ENCODE results near the gene GGCX. TPM values are rescaled to one million over a fixed set of nuclear protein-coding genes. Genes with fewer than 3 reads are reported as not detected.
A peak's percentile ranks its signal among the peaks of the same experiment; 100 is the strongest.
"Not testable (repeated sequence)": the region's sequence is repeated elsewhere in the genome, so short reads cannot be mapped to it uniquely, and the experiment has no call there.

The GGCX gene
- polyA plus RNA-seq, 1 donor = 22.6 TPM

DNA sequence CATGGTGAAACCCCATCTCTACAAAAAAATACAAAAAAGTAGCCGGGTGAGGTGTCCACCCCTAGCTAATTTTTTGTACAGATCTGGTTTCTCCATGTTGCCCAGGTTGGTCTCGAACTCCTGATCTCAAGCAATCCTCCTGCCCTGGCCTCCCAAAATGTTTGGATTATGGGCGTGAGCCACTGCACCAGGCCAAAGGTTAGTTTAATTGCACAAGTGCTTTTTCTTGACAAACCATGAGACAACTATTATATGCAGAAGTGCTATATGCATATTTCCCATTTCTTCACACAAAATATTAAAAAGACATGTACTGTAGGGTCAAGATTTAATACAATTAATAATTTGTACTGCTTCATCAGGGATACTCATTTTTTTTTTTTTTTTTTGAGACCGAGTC lies 5.0 kb upstream of the GGCX start:
- no peak for DNase-seq

DNA sequence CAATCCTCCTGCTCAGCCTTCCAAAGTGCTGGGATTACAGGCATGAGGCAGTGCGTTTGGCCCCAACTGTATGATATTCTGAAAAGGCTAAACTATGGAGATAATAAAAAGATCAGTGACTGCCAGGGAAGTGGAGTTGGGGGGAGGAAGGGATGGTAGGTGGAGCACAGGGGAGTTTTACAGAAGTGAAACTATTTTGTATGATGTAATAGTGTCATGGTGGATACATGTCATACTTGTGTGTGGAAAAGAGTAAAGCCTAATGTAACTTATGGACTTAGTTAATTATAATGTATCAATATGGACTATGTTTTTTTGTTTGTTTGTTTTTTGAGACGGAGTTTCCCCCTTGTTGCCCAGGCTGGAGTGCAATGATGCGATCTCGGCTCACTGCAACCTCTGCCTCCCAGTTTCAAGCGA lies 2.9 kb upstream of the GGCX start:
- no peak for DNase-seq

DNA sequence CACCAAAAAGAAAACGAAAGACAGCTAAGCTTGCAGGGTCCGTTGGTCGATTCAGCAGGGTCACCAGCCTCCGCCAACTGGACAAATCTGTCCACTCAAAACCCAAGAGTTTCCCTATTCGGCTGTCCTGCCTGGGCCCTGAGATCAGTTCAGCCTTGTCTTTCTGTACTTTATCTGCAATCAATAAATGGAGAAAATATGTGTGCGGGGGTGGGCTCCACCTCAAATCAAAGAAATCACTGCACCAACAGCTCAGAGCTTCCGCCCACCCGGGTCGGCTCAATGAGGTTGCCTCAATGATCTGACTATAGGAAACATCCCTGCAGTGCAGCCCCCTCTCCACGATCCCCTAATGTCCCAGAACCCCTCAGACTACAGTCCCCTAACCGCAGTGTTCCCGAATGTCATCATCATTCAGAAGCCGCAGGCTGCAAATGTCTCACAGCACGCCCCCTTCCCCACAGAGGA lies 447 bp downstream of the GGCX start:
- DNase-seq = no peak

DNA sequence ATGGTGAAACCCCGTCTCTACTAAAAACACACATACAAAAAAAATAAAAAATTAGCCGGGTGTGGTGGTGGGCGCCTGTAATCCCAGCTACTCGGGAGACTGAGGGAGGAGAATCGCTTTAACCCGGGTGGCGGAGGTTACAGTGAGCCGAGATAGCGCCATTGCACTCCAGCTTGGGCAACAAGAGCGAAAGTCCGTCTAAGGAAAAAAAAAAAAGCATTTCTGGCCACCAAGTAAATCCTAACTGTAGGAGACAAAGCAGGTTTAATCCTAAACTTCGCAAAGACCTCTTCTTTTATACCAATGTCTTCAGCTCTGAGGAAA lies 928 bp downstream of the GGCX start:
- DNase-seq = not testable (repeated sequence)

DNA sequence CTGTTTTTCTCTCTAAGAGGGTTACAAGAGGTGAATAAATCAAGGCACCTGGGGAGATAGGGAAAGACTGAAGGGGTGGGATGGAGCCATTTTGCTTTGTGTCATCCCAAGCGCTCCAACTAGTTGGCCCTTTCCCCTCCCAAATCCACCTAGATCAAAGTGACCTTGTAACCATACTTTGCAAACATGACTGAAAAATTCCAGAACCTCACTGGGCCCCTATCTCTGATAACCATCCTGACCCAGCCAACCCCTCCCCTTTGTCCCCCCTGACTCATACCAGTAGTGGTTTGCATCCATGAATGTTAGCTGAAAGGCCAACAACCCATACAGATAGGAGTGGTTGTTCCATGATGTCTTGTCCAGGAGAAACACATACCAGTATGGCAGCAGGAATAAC lies 3.1 kb downstream of the GGCX start:
- DNase-seq = no peak

DNA sequence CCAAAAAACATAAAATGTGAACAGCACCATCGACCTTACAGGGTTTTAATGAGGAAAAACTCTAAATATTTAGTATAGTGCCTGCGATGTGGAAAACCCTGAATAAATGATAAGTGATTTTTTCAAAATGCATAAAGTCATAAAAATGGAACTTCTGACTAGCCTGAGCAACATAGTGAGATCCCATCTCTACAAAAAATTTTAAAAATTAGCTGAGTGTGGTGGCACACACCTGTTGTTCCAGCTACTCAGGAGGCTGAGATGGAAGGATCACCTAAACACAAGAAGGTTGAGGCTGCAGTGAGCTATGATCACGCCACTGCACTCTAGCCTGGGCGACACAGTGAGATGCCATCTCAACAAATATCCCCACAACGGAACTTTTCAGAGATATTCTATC lies 4.2 kb downstream of the GGCX start:
- no peak for DNase-seq

DNA sequence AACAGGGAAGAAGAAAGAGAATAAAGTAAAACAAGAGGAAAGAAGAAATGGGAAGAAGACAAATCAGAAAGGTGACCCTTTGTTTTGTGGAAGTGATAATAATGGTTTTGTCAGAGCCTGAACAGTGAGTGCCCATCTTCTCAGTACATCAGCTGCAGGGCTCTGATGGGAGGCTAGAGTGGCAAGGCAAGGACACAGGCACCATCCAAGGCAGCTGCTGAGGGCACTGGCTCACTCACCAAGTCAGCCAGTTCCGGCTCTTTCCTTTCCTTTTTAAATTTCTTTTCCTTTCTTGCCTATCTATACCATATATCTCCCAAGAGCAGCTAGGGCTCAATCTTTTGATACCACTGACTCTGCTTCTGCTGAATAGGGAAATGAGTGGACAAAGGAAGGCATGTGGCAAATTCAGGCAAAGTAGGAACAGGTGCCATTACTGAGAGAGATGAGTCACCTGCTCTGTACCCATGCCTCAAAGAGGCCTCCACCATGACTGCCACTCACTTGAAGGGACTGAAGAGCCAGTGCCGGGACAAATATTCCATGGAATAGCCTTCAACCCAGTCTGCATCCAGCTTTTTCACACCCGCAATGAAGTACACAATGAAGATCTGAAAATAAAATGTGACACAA lies 6.2 kb downstream of the GGCX start:
- DNase-seq = no peak

DNA sequence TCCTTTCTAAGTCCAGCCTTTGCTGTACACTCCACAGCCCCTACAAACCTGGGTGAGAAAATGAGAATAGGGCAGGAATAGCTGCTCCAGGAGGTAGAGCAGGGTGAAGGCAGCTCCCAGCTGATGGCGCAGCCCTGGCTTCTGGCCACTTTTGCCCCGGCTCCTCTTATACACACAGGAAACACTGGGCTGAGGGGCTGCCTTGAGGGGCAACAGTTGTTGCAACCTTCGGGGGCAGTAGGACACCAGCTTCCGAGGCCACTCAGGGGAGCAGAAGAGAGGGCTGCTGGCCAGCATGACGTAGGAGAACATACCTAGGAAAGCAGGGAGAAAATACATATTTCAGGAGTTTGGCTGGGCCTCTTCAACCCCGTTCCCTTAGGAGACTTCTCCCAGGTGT lies 8.1 kb downstream of the GGCX start:
- no peak for DNase-seq

DNA sequence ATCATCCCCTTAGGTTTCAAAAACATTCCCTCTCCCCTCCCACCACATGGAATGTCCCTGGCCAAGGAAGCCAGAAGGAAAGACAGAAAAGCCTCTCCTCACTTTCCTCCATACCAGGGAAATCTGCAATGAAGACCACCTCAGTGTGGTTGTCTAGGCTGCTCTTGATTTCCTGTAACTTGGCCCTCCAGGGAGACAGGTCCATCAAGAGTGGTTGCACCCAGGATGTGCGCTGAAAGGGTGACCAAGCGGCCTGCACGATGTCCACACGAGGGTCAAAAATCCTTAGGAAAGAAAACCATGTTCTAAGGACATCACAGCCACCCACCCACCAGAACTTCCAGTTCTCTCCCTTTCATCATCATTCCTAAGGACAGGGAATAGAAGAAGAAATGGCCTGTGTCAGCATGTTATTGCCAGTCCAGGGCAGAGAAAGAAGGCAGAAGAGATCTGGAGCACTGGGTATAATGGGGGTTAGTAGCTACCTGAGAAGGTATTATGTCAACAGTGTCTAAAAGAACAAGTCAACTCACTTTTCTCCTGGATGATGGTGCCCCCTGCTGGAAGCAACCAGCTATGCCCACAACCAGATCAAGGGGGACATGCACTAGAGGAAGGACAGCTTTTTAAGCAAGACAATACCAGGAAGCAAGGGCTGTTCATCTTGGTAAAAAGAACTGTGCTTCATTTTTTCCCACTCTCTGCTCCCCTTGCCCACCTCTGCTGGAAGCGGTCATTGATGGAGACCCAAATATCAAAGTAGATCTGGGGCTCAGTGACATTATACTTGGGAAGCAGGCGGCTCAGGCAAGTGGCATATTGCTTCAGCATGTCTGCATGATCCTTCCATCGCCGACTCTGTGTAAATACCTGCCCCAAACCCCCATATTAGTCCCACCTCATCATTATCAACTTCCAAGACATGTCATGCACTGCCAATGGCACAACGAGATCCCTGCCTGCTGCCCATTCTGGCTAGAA lies 9.3 kb downstream of the GGCX start:
- DNase-seq = peak; percentile 71

DNA sequence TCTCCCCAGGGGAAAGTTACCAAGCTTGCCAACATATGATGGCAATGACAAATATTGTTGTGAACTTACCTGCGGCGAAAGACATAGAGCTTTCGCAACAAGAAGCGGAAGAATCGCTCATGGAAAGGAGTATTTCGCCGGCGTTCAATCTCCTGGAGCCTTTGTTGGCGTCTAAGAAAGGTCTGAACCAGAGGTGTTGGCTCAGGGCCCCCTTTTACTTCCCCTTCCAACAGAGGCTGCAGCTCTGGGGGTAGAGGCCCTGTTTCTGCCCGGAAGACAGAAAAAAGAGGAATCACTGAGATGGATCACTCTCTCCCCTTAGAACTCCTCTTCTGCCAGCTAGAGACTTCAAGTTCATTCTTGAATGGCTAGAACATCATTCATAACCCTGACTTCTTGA lies 10.8 kb downstream of the GGCX start:
- DNase-seq = no peak

DNA sequence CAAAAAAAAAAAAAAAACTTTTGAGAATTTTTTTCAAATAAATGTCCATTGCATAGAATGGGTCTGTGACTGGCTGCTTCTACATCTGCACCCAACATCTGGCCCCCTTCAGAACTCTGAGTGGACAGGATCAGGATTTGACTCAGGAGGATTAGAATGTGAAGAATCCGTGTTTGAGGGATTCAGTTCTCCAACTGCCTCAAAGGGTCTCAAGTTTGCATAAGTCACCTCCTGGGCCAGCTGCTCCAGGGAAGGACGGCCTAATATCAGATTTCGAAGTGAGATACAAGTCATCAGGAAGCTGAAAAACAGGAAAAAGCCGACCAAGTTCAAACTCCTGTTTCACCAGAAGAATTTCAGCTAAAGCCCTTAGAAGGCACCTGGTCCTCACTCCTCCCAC lies 11.5 kb downstream of the GGCX start:
- no peak for DNase-seq

DNA sequence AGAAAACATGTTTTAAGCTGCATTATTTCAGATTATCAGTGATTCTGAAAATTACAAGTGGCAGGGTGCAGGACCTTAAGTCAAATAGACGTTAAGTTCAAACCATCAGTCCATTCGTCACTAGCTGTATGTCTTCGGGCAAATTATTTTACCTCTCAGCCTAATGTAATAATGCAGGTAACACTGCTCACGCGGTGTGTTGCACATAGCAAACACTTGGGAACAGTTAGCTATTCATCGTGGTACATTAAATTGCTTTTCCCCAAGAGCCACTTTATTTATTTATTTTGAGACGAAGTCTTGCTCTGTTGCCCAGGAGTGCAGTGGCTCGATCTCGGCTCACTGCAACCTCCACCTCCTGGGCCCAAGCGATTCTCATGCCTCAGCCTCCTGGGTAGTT lies 12.2 kb downstream of the GGCX start:
- DNase-seq = no peak

DNA sequence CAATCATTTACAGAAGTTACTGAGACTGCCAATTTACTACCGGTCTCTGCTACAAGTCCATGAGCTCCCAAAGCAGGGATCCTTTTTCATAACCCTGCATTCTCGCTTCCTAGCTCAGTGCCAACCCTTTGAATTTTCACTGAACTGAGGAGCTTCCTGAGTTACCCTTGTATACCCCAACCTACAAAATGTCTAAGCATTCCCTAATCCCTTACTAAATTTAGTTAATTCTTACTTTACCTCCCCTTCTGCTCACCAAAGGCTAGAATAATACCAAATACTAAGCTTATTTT lies 12.7 kb downstream of the GGCX start:
- DNase-seq = no peak

DNA sequence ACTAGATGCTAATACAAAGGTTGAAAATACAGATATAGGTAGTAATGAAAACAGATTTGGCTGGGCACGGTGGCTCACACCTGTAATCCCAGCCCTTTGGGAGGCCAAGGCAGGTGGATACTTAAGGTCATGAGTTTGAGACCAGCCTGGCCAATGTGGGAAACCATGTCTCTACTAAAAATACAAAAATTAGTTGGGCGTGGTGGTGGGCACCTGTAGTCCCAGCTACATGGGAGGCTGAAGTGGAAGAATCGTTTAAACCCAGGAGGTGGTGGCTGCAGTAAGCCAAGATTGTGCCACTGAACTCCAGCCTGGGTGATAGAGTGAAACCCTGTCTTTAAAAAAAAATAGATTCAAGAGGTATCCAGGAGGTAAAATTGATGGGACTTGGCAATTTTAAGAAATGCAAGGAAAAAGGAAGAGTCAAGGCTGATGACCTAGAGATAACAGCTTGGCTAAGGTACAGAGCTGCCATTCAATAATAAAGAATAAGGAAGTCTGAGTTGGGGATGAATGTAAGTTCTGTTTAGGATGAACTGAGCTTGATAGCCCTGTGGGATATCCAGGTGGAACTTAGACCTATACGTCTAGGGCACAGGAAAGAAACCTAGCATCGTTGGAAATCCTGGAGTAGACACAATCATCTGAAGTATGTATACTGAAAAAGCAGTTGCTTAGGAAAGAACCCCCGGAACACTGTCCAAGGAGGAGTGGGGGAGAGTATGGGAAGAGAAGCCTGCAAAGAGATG lies 13.3 kb downstream of the GGCX start:
- DNase-seq = no peak

DNA sequence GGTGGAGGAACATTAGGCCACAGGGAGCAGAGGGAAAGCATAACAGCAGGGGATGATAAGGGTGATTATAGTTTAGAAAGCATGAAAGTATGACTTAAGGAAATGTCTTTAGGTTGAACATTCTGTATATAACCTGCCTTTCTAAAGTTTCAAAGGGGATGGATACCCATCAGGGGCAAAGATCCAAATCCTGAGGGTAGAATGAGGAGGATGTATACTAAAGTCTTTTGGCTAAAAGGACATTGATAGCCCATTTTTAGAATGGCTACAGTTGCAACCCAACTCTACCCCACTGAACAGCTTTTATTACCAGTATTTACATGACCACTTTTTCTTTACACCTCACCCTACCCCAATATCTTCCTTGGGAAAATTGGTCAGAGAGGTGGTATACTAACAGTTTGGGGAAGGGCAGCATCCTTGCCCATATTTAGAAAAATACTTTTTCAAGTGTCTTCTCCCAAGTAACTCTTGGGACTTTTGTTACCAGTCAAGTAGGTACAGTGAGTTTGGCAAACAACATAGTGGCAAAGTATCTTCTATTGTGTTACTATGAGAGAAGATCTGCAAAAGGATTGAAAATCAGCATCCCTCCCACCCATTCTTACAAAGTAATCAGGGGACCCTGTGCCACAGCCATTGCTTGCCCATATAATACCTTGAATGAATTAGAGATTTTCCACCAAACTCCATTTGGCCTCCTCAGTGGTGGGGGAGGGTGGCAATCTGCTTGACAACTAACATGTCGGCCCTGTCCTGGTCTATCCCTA lies 14.0 kb downstream of the GGCX start:
- no peak for DNase-seq

DNA sequence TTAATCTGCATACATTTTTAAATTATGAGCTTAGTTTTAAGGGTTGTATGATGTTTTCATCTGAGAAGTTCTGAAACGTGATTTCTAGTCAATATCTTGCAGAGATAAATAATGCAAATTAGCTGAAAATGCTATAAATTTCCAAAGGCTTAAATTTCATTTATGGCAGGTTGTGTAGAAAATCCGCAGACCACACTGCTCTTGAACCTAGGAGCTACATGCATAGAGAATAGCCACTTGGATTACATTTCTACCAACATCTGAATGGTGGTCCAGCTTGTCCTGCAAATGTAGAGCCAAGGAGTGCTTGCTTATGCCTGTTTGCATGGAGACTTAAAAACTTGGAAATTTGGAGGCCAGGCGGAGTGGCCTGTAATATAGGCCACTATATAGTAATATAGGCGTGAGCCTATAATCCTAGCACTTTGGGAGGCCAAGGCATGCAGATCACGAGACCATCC lies 15.5 kb downstream of the GGCX start:
- no peak for DNase-seq

DNA sequence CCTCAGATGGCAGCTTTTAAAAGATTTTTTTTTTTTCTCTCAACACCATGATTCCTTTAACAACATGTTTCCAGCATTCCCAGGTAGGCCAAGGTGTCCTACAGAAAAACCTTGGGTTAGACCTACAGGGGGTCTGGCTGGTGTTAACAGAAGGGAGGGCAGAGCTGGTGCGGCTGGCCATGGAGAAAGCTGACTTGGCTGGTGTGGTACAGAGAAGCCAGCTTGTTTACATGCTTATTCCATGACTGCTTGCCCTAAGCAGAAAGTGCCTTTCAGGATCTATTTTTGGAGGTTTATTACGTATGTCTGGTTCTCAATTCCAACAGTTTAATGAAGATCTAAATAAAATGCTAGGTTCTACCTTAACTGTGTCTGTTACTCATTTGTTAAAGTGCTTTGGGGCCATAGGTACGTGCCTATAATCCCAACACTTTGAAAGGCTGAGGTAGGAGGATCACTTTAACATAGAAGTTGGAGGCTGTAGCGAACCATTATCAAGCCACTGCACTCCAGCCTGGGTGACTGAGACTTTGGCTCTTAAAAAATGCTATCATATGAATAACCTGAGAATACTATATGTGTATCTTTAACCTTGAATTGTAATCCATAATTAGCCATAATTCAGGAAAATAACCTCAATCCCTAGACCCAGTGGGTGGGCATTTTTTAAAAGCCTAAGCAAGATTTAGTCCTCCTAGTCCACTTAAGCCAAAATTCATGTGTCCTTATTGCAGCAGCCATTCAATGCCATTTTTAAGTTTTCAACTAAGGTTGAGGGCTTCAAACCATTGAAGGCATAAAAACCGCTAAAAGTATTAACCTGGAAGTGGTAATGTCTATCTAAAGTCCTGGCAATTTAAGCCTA lies 16.1 kb downstream of the GGCX start:
- not testable (repeated sequence) for DNase-seq

DNA sequence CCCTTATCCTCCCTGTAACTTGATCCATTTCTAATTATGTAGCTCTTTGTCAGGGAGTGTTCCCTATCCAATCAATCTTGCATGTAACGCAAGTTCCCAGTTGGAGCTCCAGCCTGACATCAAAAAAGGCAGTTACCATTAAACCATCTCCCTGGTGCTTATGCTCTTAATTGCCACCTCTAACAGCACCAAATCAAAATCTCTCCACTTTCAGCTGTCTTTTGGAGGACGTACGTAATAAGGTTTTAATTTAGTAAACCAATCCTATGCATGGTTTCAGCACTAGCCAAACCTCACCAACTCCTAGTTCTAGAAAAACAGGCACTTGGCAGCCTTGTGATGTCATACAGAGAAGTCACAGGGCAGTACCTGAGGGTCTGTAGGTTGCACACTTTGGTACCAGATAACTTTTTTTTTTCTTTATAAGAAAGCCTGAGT lies 17.0 kb downstream of the GGCX start:
- not testable (repeated sequence) for DNase-seq

DNA sequence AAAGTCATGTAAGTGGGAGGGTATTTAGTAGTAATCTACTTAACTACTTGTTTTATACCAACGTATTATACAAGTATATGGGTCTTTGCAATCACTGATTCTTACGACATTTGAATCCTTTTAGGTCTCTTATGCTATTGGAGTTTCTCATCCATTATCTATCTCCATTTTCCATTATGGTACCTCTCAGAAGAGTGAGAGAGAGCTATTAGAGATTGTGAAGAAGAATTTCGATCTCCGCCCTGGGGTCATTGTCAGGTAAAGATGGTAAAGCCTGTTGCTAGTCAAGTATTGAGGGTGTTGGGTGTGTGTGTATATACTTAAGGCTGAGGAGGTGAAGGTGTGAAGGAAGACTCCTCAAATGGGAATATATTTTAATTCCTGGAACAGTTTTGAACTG lies 18.5 kb downstream of the GGCX start:
- DNase-seq = no peak

DNA sequence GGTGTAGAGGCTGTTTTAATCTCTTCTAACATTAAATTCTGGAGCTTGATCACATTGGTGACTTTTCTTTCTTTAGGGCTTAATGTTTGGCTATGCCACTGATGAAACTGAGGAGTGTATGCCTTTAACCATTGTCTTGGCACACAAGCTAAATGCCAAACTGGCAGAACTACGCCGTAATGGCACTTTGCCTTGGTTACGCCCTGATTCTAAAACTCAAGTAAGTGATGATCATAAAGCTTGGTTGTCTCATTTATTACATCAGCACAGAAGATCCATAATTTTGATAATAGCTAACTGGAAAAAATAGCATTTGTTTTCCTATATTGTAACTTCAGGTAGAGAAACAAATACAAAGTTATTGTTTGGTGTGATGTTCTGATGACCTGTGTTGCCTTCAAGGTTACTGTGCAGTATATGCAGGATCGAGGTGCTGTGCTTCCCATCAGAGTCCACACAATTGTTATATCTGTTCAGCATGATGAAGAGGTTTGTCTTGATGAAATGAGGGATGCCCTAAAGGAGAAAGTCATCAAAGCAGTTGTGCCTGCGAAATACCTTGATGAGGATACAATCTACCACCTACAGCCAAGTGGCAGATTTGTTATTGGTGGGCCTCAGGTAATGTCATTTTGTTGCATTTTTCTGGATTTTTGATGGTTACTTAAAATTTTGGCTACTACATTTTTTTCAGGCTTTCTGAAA lies 19.4 kb downstream of the GGCX start:
- no peak for DNase-seq

DNA sequence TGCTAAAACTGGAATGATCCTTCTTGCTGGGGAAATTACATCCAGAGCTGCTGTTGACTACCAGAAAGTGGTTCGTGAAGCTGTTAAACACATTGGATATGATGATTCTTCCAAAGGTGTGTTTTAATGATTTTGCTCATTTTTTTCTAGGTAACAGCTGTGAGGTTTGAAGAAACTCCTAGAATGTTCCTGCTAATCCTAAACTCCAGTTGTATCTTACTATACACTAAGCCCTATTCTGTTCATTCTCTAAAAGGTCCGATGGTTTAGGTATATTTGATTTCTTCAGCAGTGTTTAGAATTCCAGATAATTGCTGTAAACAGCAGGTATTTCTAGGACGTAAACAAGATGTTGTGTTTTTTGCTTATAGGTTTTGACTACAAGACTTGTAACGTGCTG lies 20.0 kb downstream of the GGCX start:
- no peak for DNase-seq
